Endodermal cell (in vitro differentiated cells): Measurements from ENCODE around the gene LMBR1. TPM values are rescaled to one million over a fixed set of nuclear protein-coding genes. Genes with fewer than 3 reads are reported as not detected.

Experiments
- DNase-seq: peaks from one replicate; pipeline ENCODE4 v3.0.0-alpha.2; 2017
- H3K27ac ChIP-seq: 2 replicates; pipeline ENCODE4 v1.5.1; 2013; ENCODE audit warnings: mild to moderate bottlenecking, low read depth, low read length, moderate library complexity
- H3K27me3 ChIP-seq: 2 replicates; pipeline ENCODE4 v1.6.1; 2013; ENCODE audit warnings: mild to moderate bottlenecking, low read length, moderate library complexity; ENCODE audit not compliant: insufficient read depth, control insufficient read depth, poor library complexity, severe bottlenecking
- H3K36me3 ChIP-seq: 2 replicates; pipeline ENCODE4 v1.7.0; 2013; ENCODE audit warnings: mild to moderate bottlenecking, low read length, moderate library complexity; ENCODE audit not compliant: control insufficient read depth, insufficient read depth
- H3K4me1 ChIP-seq: one replicate; pipeline ENCODE4 v1.7.0; 2013; ENCODE audit warnings: low read length; ENCODE audit not compliant: control insufficient read depth, insufficient read depth
- H3K4me3 ChIP-seq: 2 replicates; pipeline ENCODE4 v1.5.1; 2013; ENCODE audit warnings: mild to moderate bottlenecking, low read length, moderate library complexity
- H3K9ac ChIP-seq: 2 replicates; pipeline ENCODE4 v1.6.1; 2013; ENCODE audit warnings: mild to moderate bottlenecking, low read length, moderate library complexity; ENCODE audit not compliant: poor library complexity, severe bottlenecking; ENCODE audit errors: extremely low read depth
- H3K9me3 ChIP-seq: 2 replicates; pipeline ENCODE4 v1.6.1; 2013; ENCODE audit warnings: mild to moderate bottlenecking, low read length, moderate library complexity; ENCODE audit not compliant: control insufficient read depth
- H3K27ac Mint-ChIP-seq: 2 replicates; pipeline ENCODE4 v1.8.0; 2020; ENCODE audit warnings: mixed read lengths
- H3K27me3 Mint-ChIP-seq: 2 replicates; pipeline ENCODE4 v1.8.0; 2021; ENCODE audit warnings: mild to moderate bottlenecking, mixed read lengths; ENCODE audit not compliant: insufficient read depth
- H3K36me3 Mint-ChIP-seq: 2 replicates; pipeline ENCODE4 v1.8.0; 2020; ENCODE audit warnings: low read depth, mixed read lengths
- H3K4me1 Mint-ChIP-seq: 2 replicates; pipeline ENCODE4 v1.8.0; 2020; ENCODE audit warnings: mixed read lengths
- H3K4me3 Mint-ChIP-seq: 2 replicates; pipeline ENCODE4 v1.8.0; 2020; ENCODE audit warnings: mild to moderate bottlenecking, moderate library complexity, mixed read lengths
- H3K9me3 Mint-ChIP-seq: 2 replicates; pipeline ENCODE4 v1.8.0; 2020; ENCODE audit warnings: mild to moderate bottlenecking, mixed read lengths
- WGBS, 2 experiments: methylation state at CpG; one replicate each; pipeline versions ENCODE4 v1.1.5 to v1.1.7; 2013; ENCODE audit warnings: missing lambda C conversion rate in 2 of 2, mixed read lengths in 1 of 2; ENCODE audit not compliant: insufficient coverage in 1 of 2, insufficient read length in 1 of 2; 5-methylcytosine and 5-hydroxymethylcytosine counted together
- total RNA-seq, 2 donors: library from RNA; stranded (reverse); fragmentation: NEBNext Ultra II Directional in 1 of 2; extraction: Animal tissue kit (Norgen Biotek cat#: 25700) in 1 of 2; gene quantifications; 2 replicates in 1 of 2; 3 replicates in 1 of 2; pipeline ENCODE4 v1.2.1, GENCODE V29; 2021
- TF ChIP-seq, protein P1 (sequence below): fragments of 200-600 bp; sonication (generic); conservative IDR thresholded peaks from 2 replicates; pipeline ENCODE4 v1.5.0; 2021; ENCODE audit warnings: antibody characterized with exemption, mild to moderate bottlenecking

LMBR1 gene
- total RNA-seq, 2 donors from 2014 or later: 80.9 to 88.3 TPM

DNA sequence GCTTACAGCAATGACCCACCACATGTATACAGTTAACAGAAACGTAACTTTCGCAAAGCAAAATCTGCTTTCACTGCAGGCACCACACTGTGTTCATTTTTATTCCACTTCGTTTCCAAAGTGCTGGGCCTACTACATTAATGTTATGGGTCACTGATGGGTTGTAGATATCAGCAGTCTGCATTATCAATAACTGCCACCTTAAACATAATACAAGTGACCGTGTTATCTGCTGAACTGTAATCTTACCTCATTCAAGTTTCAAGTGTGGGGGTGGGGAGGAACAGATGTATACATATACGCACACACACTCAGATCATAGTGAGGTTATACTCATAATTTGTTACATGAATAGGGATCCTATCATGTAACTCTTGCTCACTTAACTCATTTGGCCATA lies 231.3 kb downstream of the LMBR1 start:
- Histone ChIP-seq H3K27me3 (no peaks in the 10 kb centered on the region), H3K9me3 (no peaks in the 10 kb centered on the region), H3K4me3 (no peak overlapping the region), H3K36me3 (no peaks in the 10 kb centered on the region), H3K9ac (no peak overlapping the region), H3K27ac (no peak overlapping the region), H3K4me1 (peaks cover 6% of the 10 kb centered on the region)
- no peak for DNase-seq
- Mint-ChIP-seq H3K9me3 (no peaks in the 10 kb centered on the region), H3K4me1 (peaks cover 17% of the 10 kb centered on the region), H3K27ac (no peak overlapping the region), H3K36me3 (peaks cover 11% of the 10 kb centered on the region), H3K4me3 (no peak overlapping the region), H3K27me3 (no peaks in the 10 kb centered on the region)
- TF ChIP-seq, protein P1, sequence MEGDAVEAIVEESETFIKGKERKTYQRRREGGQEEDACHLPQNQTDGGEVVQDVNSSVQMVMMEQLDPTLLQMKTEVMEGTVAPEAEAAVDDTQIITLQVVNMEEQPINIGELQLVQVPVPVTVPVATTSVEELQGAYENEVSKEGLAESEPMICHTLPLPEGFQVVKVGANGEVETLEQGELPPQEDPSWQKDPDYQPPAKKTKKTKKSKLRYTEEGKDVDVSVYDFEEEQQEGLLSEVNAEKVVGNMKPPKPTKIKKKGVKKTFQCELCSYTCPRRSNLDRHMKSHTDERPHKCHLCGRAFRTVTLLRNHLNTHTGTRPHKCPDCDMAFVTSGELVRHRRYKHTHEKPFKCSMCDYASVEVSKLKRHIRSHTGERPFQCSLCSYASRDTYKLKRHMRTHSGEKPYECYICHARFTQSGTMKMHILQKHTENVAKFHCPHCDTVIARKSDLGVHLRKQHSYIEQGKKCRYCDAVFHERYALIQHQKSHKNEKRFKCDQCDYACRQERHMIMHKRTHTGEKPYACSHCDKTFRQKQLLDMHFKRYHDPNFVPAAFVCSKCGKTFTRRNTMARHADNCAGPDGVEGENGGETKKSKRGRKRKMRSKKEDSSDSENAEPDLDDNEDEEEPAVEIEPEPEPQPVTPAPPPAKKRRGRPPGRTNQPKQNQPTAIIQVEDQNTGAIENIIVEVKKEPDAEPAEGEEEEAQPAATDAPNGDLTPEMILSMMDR: no peak
- WGBS, 2 experiments: 84% methylated on average over 5 of the region's 5 CpGs; no CpG with 5 or more reads in 1 of the 2 experiments

DNA sequence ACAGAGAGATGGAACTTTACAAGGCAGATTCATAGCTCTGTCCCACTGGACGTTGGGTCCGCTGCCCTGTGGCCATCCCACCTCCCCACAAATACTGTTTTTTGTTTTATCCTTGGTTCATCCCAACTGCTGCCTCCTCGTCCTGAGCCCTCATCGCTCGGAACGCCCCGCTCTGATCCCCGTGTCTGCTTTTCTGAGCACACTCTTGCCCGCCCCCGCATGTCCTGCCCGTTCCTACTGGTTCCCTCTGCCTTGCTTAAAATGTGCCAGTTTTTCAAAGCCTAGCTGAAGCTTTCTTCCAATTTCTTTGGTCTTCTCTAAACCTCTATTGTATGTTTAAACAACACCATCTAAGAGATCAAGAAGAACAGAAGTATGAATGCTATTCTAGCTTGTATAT lies 233.0 kb downstream of the LMBR1 start:
- DNase-seq: no peak
- Histone ChIP-seq H3K9me3 (no peaks in the 10 kb centered on the region), H3K4me3 (no peak overlapping the region), H3K4me1 (peaks cover under 1% of the 10 kb centered on the region), H3K9ac (no peak overlapping the region), H3K27me3 (no peaks in the 10 kb centered on the region), H3K27ac (no peak overlapping the region), H3K36me3 (no peaks in the 10 kb centered on the region)
- Mint-ChIP-seq H3K36me3 (peaks cover 11% of the 10 kb centered on the region), H3K4me3 (no peak overlapping the region), H3K27me3 (no peaks in the 10 kb centered on the region), H3K9me3 (no peaks in the 10 kb centered on the region), H3K27ac (no peak overlapping the region), H3K4me1 (peaks cover 1% of the 10 kb centered on the region)
- 88 to 90% methylated on average over 11 of the region's 11 CpGs for WGBS, 2 experiments
- TF ChIP-seq, protein P1: no peak

DNA sequence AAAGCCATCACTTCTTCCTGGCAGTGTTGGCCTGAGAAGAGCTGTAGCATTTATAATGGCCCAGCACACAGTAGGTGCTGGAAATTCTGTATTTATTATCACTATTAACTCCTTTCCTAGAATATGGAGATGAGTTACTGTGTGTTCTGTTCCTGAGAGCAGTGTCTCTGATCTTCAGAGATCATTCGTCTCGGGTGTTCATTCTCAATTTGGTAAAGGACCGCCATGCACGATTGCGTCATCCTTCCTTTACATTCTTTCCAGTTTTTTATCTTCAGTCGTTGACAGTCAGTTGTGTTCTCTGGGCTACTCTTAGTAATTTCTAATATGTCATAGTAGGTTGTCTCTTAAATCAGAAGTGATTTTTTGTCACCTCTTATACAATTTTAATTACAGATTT lies 233.8 kb downstream of the LMBR1 start:
- DNase-seq: no peak
- peaks cover 11% of the 10 kb centered on the region for H3K36me3 Mint-ChIP-seq
- Histone ChIP-seq H3K9ac (no peak overlapping the region), H3K27ac (no peak overlapping the region), H3K4me3 (no peak overlapping the region), H3K27me3 (no peaks in the 10 kb centered on the region), H3K9me3 (no peaks in the 10 kb centered on the region), H3K36me3 (no peaks in the 10 kb centered on the region), H3K4me1 (no peaks in the 10 kb centered on the region)
- H3K4me3 Mint-ChIP-seq: no peak overlapping the region
- H3K9me3 Mint-ChIP-seq: no peaks in the 10 kb centered on the region
- H3K27me3 Mint-ChIP-seq: no peaks in the 10 kb centered on the region
- no peaks in the 10 kb centered on the region for H3K4me1 Mint-ChIP-seq
- no peak overlapping the region for H3K27ac Mint-ChIP-seq
- TF ChIP-seq, protein P1: no peak
- whole genome bisulfite sequencing, 2 experiments: 99 to 100% methylated on average over 2 to 5 of the region's 6 CpGs
